ENCODE measurements around the gene SMCHD1.
A peak's percentile ranks its signal among the peaks of the same experiment; 100 is the strongest.

Gene SMCHD1

DNA sequence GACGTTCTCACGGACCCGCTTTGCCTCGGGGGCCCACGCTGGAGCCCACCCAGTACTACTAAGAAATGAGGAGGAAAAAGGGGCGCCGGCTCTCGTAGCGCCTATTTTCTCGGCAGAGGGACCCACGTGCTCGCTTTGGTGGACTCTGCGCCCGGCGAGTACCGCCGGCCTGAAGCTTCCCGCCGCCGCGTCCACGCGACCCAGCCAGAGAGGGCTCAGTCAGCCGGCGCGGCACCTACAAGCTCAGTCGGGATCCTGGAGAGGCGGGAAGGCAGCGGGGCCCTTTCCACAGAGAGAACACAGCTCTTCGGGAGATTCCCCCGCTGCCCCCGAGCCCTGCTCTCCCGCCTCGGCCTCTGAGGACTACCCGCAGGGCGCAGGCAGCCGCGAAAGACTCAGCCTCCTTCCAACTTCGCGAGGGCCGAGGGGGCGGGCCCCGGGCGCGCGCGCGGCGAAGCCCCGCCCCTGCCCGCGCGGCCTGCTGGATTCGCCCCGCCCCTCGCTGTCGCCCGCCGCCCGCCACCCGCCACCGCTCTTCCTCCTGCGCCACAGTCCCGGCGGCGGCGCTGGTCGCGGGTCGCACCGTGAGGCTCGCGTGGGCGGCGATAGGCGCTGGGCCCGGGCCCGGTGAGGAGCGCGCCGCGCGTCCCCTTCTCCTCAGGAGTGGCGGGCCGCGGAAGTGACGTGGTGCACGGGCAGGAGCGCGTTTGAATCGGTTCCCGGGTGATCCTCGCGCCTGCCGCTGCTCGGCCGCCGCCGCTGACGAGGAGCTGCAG, at the start of gene SMCHD1:
TSS of gene SMCHD1 (plus strand) at position 549 of the 776 bp plus-strand sequence. CDS start 350 bp downstream, outside the sequence.
- DNase-seq (ENCODE audit: low spot score) (peak; percentile 98), FAIRE-seq (peak; percentile 98)

GRCh38 chr18:2606335-2606734, 49.2 kb upstream of the SMCHD1 start:
- FAIRE-seq, result no peak
- no peak for DNase-seq (ENCODE audit: low spot score)

DNA sequence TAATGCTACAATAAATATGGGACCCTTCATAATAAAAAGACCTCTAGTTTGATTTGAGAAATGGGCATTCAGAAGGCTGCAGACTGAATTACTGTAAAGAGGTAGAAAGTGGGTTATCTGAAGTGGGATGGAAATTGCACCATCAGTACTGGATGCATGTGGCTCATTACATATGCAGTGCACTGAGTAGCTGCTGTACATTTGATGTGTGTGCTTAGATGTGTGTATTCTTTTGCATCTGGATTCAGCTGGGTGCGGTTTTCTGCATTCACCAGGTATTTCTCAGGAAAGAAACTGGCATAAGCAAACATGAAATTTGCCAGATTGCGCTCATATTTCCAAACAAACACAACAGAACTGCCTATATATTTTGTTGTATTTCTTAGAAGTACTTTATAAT, 45.9 kb upstream of the SMCHD1 start:
- FAIRE-seq (peak; percentile 30), DNase-seq (ENCODE audit: low spot score) (no peak)

- DNase-seq (ENCODE audit: low spot score) (no peak), FAIRE-seq (peak; percentile 84)
These were observed 45.0 kb upstream of the SMCHD1 start for GRCh38 chr18:2610549-2610948.

GRCh38 chr18:2612996-2613395, 42.5 kb upstream of the SMCHD1 start:
- FAIRE-seq, result no peak
- DNase-seq (ENCODE audit: low spot score), result no peak

DNA sequence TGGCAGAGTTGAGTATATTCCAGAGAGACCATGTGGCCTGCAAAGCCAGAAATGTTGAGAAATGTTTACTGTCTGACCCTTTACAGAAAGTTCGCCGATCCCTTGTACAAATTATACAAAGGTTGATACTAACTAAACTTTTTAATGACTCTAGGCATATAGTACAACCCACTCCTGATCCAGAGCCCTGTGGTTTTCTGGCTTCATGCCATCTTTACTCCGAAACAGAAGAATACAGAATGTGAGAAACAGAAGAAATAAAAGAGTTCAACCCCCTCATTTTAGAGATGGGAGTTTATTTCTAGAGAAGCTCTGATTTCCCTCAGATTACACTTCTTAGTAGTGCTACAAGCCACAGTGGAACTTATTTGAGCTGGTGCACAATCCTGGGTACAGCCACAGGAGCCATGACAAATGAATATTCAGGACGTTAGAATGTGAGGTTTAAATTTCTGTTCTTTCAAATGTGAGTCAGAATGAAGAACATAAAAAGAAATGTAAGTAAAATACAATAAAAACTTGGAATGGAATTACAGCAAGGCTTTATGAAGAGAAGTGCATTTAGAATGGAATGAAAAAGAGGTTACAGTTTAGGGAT, 38.0 kb upstream of the SMCHD1 start:
- no peak for DNase-seq (ENCODE audit: low spot score)
- no peak for FAIRE-seq

GRCh38 chr18:2618009-2618408, 37.5 kb upstream of the SMCHD1 start:
- FAIRE-seq, result peak; percentile 68

DNA sequence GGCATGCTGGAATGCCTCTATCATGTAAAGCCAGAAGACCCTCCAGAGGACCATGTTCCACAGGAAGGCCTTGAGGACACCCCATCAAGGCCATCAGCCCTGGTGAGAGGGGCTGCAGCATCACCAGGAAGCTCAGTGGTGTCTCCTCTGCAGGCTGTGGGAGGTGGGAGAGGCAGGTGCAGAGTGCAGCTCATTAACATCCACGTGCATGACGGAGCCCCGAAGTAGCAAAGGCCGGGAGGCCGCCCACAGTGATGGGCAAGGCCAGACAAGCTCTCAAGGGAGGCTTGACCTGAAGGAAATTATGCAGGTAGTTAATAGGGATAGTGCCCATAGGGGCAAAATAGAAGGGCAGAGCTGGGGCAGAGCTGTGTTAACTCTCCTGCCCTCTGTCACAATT, 30.3 kb upstream of the SMCHD1 start:
- FAIRE-seq (no peak), DNase-seq (ENCODE audit: low spot score) (no peak)

More at GRCh38 chr18:2618009-2618408, 37.5 kb upstream of the SMCHD1 start:
- no peak for DNase-seq (ENCODE audit: low spot score)

GRCh38 chr18:2627821-2628276, 27.7 kb upstream of the SMCHD1 start:
- no peak for DNase-seq (ENCODE audit: low spot score)
- FAIRE-seq, result peak; percentile 89

- FAIRE-seq (peak; percentile 75), DNase-seq (ENCODE audit: low spot score) (no peak)
These were observed 26.5 kb upstream of the SMCHD1 start for GRCh38 chr18:2629003-2629402.

DNA sequence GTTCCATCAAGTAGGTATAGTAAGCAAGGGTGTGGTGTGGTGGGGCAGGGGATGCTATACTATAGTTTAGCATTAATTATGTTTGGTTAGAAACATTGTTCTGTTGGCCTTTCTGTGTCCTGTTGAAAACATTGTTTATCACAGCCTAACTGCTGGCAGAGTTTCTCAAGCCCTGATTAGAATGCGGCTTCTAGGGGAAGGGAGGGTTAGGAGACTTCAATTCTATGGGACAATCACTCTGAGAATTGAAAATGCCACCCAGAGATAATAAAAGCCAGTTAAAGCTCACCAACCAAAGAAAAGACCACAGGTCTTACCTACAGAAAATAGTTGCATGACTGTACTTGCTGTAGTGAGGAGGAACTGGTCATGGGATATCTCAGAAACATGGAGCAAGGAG, 19.9 kb upstream of the SMCHD1 start:
- DNase-seq (ENCODE audit: low spot score) (no peak), FAIRE-seq (peak; percentile 32)

DNA sequence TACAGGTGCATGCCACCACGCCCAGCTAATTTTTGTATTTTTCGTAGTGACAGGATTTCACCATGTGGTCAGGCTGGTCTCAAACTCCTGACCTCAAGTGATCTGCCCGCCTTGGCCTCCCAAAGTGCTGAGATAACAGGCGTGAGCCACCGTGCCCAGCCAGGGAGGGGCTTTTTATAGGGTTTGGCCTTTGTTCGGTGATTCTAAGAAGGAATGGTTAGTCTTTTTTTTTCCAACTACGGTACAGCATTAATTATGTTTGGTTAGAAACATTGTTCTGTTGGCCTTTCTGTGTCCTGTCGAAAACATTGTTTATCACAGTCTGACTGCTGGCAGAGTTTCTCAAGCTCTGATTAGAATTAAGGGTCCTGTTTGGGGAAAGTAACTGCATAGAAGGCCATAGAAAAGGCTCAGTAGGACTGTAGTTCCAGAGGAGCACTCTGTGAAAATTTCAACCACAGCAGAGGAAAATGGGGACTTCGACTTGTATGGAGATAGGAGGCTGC, 19.3 kb upstream of the SMCHD1 start:
- DNase-seq (ENCODE audit: low spot score) (no peak), FAIRE-seq (no peak)

DNA sequence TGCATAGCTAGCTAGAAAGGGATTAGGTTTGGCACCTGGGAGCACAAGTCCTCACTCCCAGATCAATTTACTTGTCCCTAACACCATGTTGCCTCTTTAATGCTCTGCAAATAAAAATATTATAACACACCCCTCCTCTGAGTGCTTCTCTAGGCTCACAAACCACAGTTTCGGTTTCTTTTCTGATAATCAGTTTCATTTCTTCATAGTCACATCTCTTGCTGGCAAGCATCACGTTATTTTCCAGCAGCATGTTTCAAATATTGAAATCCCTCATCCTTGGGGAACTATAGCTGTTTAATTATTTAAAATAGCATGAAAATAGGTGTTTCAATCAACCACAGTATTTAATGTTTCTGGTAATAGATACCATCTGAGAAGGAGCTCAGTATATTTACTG, 13.9 kb upstream of the SMCHD1 start:
- FAIRE-seq (no peak), DNase-seq (ENCODE audit: low spot score) (no peak)

DNA sequence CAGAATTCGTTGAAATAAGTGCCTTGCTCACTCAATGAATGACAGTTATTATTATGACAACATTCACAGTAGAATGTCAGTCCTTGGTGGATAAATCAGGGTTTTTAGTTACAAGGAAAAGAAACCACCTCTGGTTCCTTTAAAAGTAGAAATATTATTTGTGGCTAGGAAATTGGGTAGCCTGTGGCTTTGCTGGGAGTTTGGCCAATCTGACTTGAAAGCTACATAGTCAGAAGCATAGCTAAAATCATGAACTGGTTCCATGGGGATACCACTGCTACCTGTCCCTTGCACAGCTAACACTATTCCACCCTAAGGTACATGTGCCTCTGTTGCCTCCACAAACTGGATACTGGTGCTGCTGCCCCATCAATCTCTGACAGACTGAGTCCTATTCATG, 12.8 kb upstream of the SMCHD1 start:
- FAIRE-seq, result peak; percentile 74
- DNase-seq (ENCODE audit: low spot score), result no peak

GRCh38 chr18:2644535-2644934, 11.0 kb upstream of the SMCHD1 start:
- FAIRE-seq (no peak), DNase-seq (ENCODE audit: low spot score) (no peak)

- no peak for DNase-seq (ENCODE audit: low spot score)
- FAIRE-seq, result no peak
These were observed 3.5 kb upstream of the SMCHD1 start for GRCh38 chr18:2651981-2652380.

GRCh38 chr18:2653467-2653866, 2.1 kb upstream of the SMCHD1 start:
- FAIRE-seq, result no peak
- no peak for DNase-seq (ENCODE audit: low spot score)

- DNase-seq (ENCODE audit: low spot score) (no peak), FAIRE-seq (peak; percentile 74)
These were observed 1.2 kb upstream of the SMCHD1 start for GRCh38 chr18:2654169-2654927.

DNA sequence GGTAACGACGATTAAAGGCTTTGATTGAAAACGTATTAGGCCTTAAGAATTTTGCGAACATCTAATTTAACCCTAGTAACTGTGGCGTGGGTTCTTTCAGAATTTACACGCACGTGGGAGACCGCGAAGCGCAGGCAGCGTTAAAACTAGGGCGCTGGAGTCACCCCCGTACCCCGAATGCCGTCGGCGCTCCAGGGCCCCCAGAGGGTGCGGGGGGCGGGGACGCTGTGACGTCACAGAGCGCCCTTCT, 673 bp upstream of the SMCHD1 start:
- no peak for FAIRE-seq
- no peak for DNase-seq (ENCODE audit: low spot score)

GRCh38 chr18:2655954-2656236, 369 bp downstream of the SMCHD1 start:
- FAIRE-seq, result no peak
- DNase-seq (ENCODE audit: low spot score), result no peak

- FAIRE-seq, result peak; percentile 65
- DNase-seq (ENCODE audit: low spot score), result peak; percentile 68
These were observed 883 bp downstream of the SMCHD1 start for GRCh38 chr18:2656237-2656980.

Measured in urothelium cell line (cell line).